GM12801 (cell line): ENCODE measurements around the gene SLC47A1.

Experiments
- CTCF ChIP-seq: IDR thresholded peaks from one replicate; pipeline ENCODE4 v1.5.1; 2011; ENCODE audit warnings: control low read depth; ENCODE audit not compliant: insufficient read length; ENCODE audit errors: extremely low read depth

The SLC47A1 gene

GRCh38 chr17:19570544-19571062 is 36.9 kb downstream of the SLC47A1 start:
- no peak for TF ChIP-seq CTCF

- no peak for TF ChIP-seq CTCF
These were observed 39.4 kb downstream of the SLC47A1 start for GRCh38 chr17:19573075-19573474.

GRCh38 chr17:19574956-19575355 is 41.3 kb downstream of the SLC47A1 start:
- TF ChIP-seq CTCF = no peak

GRCh38 chr17:19578545-19578944 is 44.9 kb downstream of the SLC47A1 start:
- TF ChIP-seq CTCF = no peak

- TF ChIP-seq CTCF = no peak
These were observed 45.6 kb downstream of the SLC47A1 start for GRCh38 chr17:19579192-19579761.

- TF ChIP-seq CTCF = no peak
These were observed 46.4 kb downstream of the SLC47A1 start for GRCh38 chr17:19579867-19580565.

GRCh38 chr17:19583871-19584270 is 50.2 kb downstream of the SLC47A1 start:
- TF ChIP-seq CTCF = no peak
